Urinary bladder (tissue), 4 donors: ENCODE data around the gene LPCAT1. TPM values are rescaled to one million over a fixed set of nuclear protein-coding genes. Genes with fewer than 3 reads are reported as not detected.
"Not testable (repeated sequence)": the region's sequence is repeated elsewhere in the genome, so short reads cannot be mapped to it uniquely, and the experiment has no call there.

Experiments used
- DNase-seq: peaks from one replicate; pipeline ENCODE4 v3.0.0-alpha.2; 2015; ENCODE audit errors: extremely low spot score
- H3K27ac ChIP-seq: one replicate; pipeline ENCODE4 v1.5.1; 2013; ENCODE audit warnings: low read depth, mild to moderate bottlenecking, moderate library complexity
- H3K36me3 ChIP-seq: one replicate; pipeline ENCODE4 v1.6.1; 2013; ENCODE audit warnings: mild to moderate bottlenecking, moderate library complexity; ENCODE audit not compliant: insufficient read depth
- H3K4me1 ChIP-seq: one replicate; pipeline ENCODE4 v1.6.1; 2013; ENCODE audit warnings: mild to moderate bottlenecking, moderate library complexity; ENCODE audit not compliant: insufficient read depth
- H3K4me3 ChIP-seq: one replicate; pipeline ENCODE4 v1.5.1; 2013; ENCODE audit warnings: low read depth, low read length
- WGBS: extraction: QIAGEN DNeasy Blood & Tissue Kit; methylation state at CpG from one replicate; pipeline ENCODE4 v1.1.7; 2013; 5-methylcytosine and 5-hydroxymethylcytosine counted together
- polyA plus RNA-seq: library from polyadenylated mRNA; stranded (reverse); fragments of 200-250 nt; gene quantifications from one replicate; pipeline ENCODE4 v1.2.3, GENCODE V29; 2013
- total RNA-seq: library from RNA; depleted of rRNA; stranded (reverse); fragments of >200 nt; gene quantifications from one replicate; pipeline ENCODE4 v1.2.3, GENCODE V29; 2014
- donor health status: healthy with polysubstance abuse.
- donor health status: healthy.

The LPCAT1 gene
- total and polyA plus RNA-seq, 2 donors: 31.4 to 32.9 TPM

DNA sequence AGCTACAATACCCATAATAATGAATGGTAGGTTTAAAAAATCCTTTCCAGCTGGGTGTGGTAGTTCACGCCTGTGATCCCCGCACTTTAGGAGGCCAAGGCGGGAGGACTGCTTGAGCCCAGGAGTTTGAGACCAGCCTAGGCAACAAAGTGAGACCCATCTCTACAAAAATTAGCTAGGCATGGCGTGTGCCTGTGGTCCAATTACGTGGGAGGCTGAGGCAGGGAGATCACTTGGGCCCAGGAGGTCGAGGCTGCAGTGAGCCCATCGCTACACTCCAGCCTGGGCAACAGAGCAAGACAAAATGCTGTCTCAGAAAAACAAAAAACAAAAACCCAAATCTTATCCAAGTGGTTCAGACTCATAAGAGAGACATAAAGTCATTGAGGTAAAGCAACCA, 44.7 kb downstream of the LPCAT1 start:
- no peak overlapping the region for H3K4me3 ChIP-seq
- WGBS: 92% methylated on average over 7 of the region's 7 CpGs
- H3K4me1 ChIP-seq: no peaks in the 10 kb centered on the region
- DNase-seq: no peak
- H3K27ac ChIP-seq: no peak overlapping the region
- no peaks in the 10 kb centered on the region for H3K36me3 ChIP-seq

DNA sequence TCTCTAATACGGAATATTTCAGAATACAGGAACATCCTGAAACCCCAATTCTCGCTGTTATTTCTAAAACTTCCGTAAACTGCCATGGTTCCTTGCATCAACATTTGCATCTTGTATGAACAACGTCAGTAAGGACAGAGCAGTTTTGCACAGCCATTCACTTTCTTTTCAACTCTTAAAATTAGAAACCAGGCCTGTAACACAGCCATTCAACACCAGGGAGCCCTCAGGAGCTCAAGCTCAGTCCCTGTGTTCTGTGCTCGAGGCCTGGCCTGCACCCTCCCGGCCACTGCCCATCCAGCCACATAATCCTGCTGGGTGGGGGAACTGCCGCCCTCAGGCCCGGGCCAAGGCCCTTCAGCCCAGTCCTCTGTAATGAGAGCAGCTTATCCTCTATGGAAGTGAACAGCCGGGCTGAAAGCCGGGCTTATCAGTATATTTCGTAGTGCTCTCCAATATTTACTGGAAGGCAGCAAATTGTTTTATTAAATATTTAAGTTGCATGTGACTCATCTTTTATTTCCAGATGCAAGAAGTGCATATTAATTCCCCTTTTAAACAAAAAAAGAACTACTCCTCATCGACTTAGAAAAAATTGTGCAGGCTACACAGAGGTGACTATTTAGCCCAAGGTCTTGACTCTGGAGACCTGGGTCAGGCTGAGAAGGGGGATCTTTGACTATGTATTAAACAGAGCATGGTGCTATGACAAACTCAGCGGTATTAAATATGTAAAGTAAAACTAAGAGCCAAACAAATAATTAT, 45.3 kb downstream of the LPCAT1 start:
- H3K36me3 ChIP-seq: no peaks in the 10 kb centered on the region
- WGBS: 72% methylated on average over 13 of the region's 13 CpGs
- no peak for DNase-seq
- H3K4me3 ChIP-seq: no peak overlapping the region
- H3K4me1 ChIP-seq: no peaks in the 10 kb centered on the region
- H3K27ac ChIP-seq: no peak overlapping the region

DNA sequence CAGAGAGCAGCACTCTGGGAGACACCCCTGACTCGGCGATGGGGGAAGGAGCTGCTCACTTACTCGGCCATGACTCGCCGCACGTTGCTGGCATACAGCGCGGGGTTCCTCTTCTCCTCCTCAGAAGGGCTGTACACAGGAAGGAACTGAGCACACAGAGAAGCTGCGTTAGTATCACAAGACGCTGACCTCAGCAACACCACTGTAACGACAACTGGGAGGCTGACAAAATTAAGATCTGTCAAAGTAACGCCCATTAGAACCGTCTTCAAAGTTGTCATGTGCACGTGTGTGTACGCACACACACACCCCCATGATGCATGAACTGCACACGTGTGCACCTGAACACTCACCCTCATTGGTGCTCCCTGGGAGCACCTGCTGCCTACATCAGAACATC, 46.4 kb downstream of the LPCAT1 start:
- 85% methylated on average over 16 of the region's 16 CpGs for WGBS
- H3K27ac ChIP-seq: no peak overlapping the region
- H3K4me1 ChIP-seq: no peaks in the 10 kb centered on the region
- DNase-seq: no peak
- no peaks in the 10 kb centered on the region for H3K36me3 ChIP-seq
- H3K4me3 ChIP-seq: no peak overlapping the region

DNA sequence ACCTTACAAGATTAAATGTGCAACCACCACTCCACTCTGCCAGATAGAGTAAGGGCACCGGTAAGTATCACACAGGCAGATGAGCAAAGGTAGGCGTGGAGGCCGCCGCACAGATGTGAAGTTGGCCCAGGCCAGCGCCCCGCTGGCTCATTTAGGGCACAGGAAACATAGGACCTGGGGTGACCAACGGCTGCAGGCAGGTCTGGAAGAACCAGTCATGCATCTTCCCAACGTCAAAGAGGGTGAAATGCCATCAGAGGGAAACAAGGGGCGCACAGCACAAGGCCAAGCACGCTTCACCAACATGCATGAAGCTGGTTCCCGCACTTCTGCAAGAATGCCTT, 46.8 kb downstream of the LPCAT1 start:
- Histone ChIP-seq H3K27ac (no peak overlapping the region), H3K4me1 (no peaks in the 10 kb centered on the region), H3K4me3 (no peak overlapping the region), H3K36me3 (no peaks in the 10 kb centered on the region)
- no peak for DNase-seq
- WGBS: 92% methylated on average over 11 of the region's 11 CpGs

DNA sequence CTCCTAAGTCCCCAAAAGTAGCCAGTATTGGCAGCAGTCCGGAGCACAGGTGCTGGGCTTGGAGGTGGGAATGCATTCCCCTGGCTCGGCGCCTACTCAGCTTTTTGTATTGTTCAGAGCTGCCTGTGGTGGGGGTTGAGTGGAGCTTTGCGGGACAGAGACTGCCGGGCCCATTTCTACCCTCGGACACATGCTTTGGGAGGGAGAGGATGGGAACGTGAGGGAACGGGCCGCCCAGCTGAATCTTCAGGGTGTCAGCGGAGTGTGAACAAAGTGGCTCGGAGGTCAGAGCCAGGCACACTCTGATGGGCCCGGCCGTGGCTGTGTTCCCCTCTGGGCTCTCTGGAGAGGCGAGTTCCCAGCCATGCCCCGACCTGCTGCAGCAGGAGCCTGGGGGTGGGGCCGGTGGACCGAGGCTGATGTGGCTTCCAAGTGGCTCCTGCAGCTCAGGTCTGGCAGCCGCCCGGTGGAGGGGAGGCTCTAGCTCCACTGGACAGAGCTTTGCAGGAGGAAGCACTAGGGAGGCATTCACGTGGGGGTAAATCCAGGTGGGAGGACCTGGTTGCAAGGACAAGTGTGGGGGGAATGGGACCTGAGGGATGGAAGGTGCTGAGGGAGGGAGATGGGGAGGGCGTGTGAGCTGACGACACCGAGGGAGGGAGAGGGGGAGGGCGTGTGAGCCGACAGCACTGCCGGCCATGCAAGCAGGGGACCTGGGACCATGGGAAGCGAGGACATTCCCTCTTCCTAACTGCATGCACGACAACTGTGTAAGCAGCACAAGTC, 47.4 kb downstream of the LPCAT1 start:
- H3K4me1 ChIP-seq: no peaks in the 10 kb centered on the region
- DNase-seq: no peak
- H3K27ac ChIP-seq: no peak overlapping the region
- H3K4me3 ChIP-seq: no peak overlapping the region
- H3K36me3 ChIP-seq: no peaks in the 10 kb centered on the region
- 91% methylated on average over 28 of the region's 28 CpGs for WGBS

DNA sequence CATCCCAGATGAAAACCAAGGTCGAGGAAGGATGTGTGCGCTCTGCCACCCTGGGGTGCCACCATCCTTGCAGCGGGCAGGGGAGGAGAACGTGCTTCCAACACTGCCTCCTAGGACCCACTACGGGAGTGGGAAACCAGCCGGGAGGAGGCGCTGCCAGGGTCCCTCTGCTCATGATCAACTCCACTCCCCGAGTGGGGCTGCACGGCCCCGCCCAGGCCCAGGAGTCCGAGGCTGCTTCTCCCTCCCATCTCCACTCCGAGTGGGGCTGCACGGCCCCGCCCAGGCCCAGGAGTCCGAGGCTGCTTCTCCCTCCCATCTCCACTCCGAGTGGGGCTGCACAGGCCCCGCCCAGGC, 48.2 kb downstream of the LPCAT1 start:
- H3K4me1 ChIP-seq, H3K4me3 ChIP-seq, DNase-seq, H3K36me3 ChIP-seq, H3K27ac ChIP-seq: not testable (repeated sequence)
- WGBS: 82% methylated on average over 17 of the region's 17 CpGs

DNA sequence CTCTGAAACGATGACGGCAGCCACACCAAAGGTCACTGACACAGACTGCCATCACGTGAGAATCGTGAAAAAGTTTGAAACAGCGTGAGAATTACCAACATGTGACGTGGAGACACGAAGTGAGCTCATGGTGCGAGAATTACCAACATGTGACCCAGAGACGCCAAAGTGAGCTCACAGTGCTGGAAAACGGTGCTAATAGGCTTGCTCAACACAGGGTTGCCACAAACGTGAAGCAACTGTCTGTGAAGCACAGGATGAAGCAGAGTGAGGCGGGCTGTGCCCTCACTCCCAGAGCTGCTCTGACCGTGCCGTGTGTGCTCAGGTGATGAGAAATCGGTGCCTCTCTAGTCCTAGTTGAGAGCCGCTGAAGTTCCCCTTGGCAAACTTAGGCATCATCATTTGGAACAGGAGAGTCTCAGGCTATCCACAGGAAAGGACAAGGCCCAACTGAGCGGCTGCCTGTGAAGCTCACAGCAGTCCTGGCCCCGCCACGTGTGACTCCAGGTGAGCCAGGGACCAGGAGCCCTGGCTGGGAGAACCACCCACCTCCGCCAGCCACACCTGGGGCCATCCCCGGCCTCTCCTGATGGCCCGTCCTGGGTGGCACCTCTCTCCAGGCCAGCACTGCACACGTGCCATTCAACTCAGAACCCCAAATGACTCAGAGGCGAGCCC, 48.8 kb downstream of the LPCAT1 start:
- 91% methylated on average over 24 of the region's 24 CpGs for WGBS
- H3K4me1 ChIP-seq: no peaks in the 10 kb centered on the region
- H3K27ac ChIP-seq: no peak overlapping the region
- DNase-seq: no peak
- H3K36me3 ChIP-seq: no peaks in the 10 kb centered on the region
- no peak overlapping the region for H3K4me3 ChIP-seq

DNA sequence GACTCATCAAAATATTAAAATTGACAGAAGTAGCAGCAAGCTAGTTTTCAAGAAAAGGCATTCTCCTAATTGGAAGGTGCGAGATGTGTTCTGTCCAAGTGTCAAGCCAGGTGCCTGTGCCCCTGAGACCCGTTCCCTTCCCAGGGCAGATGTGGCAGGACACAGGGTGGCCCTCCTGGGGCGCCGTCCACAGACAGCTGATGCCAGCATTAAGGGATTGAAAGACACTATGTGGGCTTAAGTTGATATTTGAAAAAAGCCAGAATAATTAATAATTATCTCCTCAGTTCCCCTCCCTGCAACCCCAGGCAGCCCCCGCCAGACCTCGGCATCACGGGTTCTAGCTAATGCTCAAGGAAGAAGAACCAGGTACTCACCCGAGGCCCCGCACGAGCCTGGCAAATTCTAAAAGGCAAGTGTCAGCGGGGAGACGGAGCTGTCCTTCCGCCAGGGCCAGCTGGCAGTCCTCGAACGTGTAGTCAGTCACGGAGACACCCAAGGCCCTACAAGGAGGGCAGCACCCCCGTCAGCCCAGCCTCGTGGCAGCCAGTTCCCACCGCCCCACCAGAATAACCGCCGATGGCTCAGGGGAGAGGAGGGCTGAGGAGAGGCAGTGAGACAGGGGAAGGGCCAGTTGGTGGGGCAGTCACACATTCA, 49.4 kb downstream of the LPCAT1 start:
- Histone ChIP-seq H3K36me3 (no peaks in the 10 kb centered on the region), H3K4me3 (no peak overlapping the region), H3K27ac (no peak overlapping the region), H3K4me1 (no peaks in the 10 kb centered on the region)
- 92% methylated on average over 21 of the region's 21 CpGs for WGBS
- DNase-seq: no peak

DNA sequence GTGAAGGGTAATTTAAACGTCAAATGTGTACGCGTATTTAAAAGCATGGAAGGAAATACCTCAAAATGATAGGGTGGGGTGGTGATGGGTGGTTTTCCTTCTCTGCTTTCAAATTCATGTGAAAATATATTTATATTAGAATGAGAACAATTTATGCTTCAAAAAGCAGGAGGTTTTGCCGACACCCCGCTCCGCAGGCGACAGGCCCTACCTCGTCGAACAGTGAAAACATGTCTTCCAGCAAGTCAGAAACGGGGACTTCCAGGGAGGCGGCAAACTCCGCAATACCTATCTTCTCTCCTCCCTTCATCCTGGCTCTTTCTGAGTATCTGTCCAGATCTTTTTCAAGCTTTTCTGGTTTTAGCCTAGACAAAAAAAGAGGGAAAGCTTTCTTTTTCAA, 50.0 kb downstream of the LPCAT1 start:
- H3K4me3 ChIP-seq: no peak overlapping the region
- no peaks in the 10 kb centered on the region for H3K36me3 ChIP-seq
- no peak overlapping the region for H3K27ac ChIP-seq
- H3K4me1 ChIP-seq: no peaks in the 10 kb centered on the region
- WGBS: 93% methylated on average over 12 of the region's 12 CpGs
- DNase-seq: no peak

DNA sequence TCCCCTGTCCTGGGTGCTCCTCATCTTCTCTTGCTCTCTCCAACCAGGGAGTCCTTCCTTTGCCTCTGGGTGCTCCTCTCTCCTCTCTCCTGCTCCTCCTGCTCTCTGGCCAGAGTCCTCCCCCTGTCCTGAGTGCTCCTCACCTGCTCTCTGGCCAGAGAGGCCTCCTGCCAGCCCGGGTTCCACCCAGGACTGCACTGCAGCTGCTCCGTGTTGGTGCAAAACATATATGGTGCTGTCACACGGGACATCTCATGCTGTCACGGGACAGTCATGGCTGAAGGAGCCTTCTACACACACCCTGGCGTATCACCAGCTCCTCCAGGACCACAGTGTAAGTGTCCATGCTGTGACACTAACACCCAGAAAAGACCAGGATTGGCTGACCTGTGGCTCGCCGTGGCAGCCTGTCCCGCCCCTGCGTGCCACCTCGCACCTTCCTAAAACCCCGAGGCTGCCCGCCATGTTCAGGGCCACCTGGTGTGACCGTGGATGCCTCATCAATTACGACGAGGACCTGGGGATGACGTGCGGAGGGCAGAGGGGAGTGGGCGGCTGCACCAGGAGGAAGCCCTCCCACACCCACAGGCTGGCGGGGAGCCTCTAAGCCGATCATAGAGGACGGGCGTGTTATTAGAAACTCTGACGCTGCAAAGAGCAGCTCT, 50.7 kb downstream of the LPCAT1 start:
- WGBS: 92% methylated on average over 23 of the region's 23 CpGs
- Histone ChIP-seq H3K27ac (no peak overlapping the region), H3K4me3 (no peak overlapping the region), H3K4me1 (no peaks in the 10 kb centered on the region), H3K36me3 (no peaks in the 10 kb centered on the region)
- no peak for DNase-seq

DNA sequence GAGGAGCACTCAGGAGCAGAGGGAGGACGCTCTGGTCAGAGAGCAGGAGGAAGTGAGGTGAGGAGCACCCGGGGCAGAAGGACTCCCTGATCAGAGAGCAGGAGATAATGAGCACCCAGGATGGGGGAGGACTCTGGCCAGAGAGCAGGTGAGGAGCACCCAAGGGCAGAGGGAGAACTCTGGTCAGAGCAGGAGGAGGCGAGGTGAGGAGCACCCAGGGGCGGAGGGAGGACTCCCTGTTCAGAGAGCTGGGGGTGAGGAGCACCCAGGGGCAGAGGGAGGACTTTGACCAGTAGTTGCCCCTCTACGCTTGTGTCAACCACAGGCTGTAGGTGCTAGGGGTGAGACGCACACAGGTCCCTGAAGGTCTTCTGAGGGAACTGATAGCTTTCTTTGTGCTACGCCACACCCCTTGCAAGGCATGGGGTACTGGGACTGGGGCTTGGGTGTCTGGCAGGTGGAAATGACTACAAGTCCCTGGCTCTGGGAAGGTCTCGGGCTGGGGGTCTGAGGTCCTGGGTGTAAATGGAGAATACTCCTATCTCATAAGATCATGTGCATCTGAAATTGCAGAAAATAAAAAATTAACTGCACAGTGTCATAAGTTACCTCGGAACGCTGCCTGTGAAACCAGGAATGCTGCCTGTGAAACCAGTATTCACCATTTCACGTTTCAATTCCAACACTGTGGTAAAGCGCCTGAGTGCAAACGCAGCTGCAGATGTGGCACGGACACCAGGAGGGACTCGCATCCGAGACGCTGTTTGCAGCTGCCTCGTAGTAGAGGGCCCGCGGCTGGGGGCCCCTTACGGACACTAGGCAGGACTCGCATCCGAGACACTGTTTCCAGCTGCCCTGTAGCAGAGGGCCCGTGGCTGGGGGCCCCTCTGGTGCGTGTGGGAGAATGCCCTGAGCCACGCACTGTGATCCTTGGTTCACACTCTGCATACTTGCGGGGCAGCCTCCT, 51.5 kb downstream of the LPCAT1 start:
- Histone ChIP-seq H3K4me3 (no peak overlapping the region), H3K4me1 (no peaks in the 10 kb centered on the region), H3K27ac (no peak overlapping the region), H3K36me3 (no peaks in the 10 kb centered on the region)
- 94% methylated on average over 27 of the region's 27 CpGs for WGBS
- DNase-seq: no peak

DNA sequence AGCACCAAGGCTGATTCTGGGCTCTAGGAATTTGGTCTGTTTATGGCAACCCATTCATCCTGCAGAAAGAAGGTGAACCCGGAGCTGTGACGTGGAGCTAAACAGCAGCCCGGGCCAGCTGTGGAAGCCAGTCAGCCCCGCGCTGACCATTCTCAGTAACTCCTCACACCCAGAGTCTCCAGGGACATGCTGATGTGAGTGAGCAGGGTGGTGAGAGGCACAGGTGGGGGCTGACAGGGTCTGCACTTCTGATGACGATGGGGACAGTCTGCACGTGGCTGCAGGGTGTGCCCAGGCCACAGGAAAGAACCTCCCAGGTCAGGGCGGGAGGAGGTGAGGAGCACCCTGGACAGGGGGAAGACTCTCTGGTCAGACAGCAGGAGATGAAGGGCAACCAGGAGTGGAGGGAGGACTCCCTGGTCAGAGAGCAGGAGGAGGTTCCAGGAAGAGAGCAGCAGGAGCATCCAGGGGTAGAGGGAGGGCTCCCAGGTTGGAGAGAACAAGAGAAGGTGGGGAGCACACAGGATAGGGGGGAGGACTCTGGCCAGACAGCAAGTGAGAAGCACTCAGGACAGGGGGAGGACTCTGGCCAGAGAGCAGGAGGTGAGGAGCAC, 52.4 kb downstream of the LPCAT1 start:
- 89% methylated on average over 8 of the region's 8 CpGs for WGBS
- H3K4me1 ChIP-seq: no peaks in the 10 kb centered on the region
- no peak overlapping the region for H3K4me3 ChIP-seq
- no peaks in the 10 kb centered on the region for H3K36me3 ChIP-seq
- DNase-seq: no peak
- H3K27ac ChIP-seq: no peak overlapping the region
